Measurements from ENCODE around the gene PRKAR1A. TPM values are rescaled to one million over a fixed set of nuclear protein-coding genes. Genes with fewer than 3 reads are reported as not detected.

The PRKAR1A gene
- total and polyA plus RNA-seq, 2 of the 8 experiments (the other 6 are each of a cell fraction or from before 2014, with no cell fraction given), result 39.3 to 149 TPM

- no peaks in the 10 kb centered on the region for H3K79me1 ChIP-seq (ENCODE audit: low read depth, low read length)
- WGBS, 2 experiments (ENCODE audit: extremely low coverage in 1 of 2, insufficient coverage in 1 of 2, insufficient read length in 1 of 2, insufficient replicate concordance in 2 of 2, low coverage in 1 of 2, low lambda C conversion rate in 2 of 2, missing lambda C conversion rate in 1 of 2), result 82% methylated on average over 3 of the region's 3 CpGs; no CpG with 5 or more reads in 1 of the 2 experiments
- H2BK12ac ChIP-seq (ENCODE audit: low read depth, low read length), result no peak overlapping the region
- H2BK120ac ChIP-seq (replicated peaks; ENCODE audit: low read depth, low read length), result no peak overlapping the region
- peaks cover 7 to 92% (median 52%) of the 10 kb centered on the region in 4 experiments; a peak in 7 of 8 replicates for H3K36me3 ChIP-seq (ENCODE audit: control insufficient read depth in 2 of 4, insufficient read depth in 4 of 4, low read length in 3 of 4)
- no peak overlapping the region for H3K4me3 ChIP-seq (ENCODE audit: extremely low read depth in 1 of 4, insufficient read depth in 2 of 4, low read depth in 3 of 4, low read length in 4 of 4)
- no peak overlapping the region for H4K5ac ChIP-seq (ENCODE audit: insufficient read length, low read depth, low read length)
- H3K18ac ChIP-seq (ENCODE audit: extremely low read depth, low read length), result no peak overlapping the region
- no peak overlapping the region for H2AK5ac ChIP-seq (ENCODE audit: low read depth, low read length)
- no peak overlapping the region for H4K91ac ChIP-seq (replicated peaks; ENCODE audit: insufficient read length, low read length)
- ChIA-PET POLR2A (ENCODE audit: partially characterized antibody) (no interaction called here), CTCF (ENCODE audit: partially characterized antibody) (interaction anchor here (0.5 kb wide), 1 partner anchor 463 kb away, joined by 4 read pairs; no protein-coding TSS in a partner anchor)
- H3K4me1 ChIP-seq (replicated peaks in 1 of 4; ENCODE audit: control insufficient read depth in 3 of 4, insufficient read depth in 4 of 4, low read length in 3 of 4), result peaks cover 0 to 2% (median 0%) of the 10 kb centered on the region in 4 experiments; a peak in 1 of 7 replicates
- H2BK20ac ChIP-seq (ENCODE audit: low read length), result no peak overlapping the region
- no peak overlapping the region for H3K23ac ChIP-seq (ENCODE audit: insufficient read length)
- H3K14ac ChIP-seq (ENCODE audit: insufficient read length), result no peak overlapping the region
- H3K9me3 ChIP-seq (ENCODE audit: insufficient read depth in 2 of 2, low read depth in 1 of 2, low read length in 1 of 2), result no peaks in the 10 kb centered on the region
- no peak overlapping the region for H2BK5ac ChIP-seq (ENCODE audit: low read depth, low read length)
- H4K20me1 ChIP-seq (replicated peaks in 1 of 2; ENCODE audit: control insufficient read depth in 1 of 2, insufficient read depth in 2 of 2, low read length in 2 of 2), result peaks cover 0 to 1% of the 10 kb centered on the region in 2 experiments
- no peak overlapping the region for H3K9ac ChIP-seq (replicated peaks in 1 of 4; ENCODE audit: extremely low read depth in 1 of 4, low read depth in 3 of 4, low read length in 3 of 4)
- H3K27me3 ChIP-seq (replicated peaks in 1 of 4; ENCODE audit: control insufficient read depth in 3 of 4, extremely low read depth in 1 of 4, insufficient read depth in 3 of 4, low read length in 3 of 4), result no peaks in the 10 kb centered on the region
- no peak overlapping the region for H3K4me2 ChIP-seq (ENCODE audit: insufficient read depth in 1 of 2, low read depth in 2 of 2, low read length in 2 of 2)
- H3K23me2 ChIP-seq (ENCODE audit: low read depth, low read length), result no peaks in the 10 kb centered on the region; the same call in 1 of the 2 replicates
- H3K79me2 ChIP-seq (ENCODE audit: control insufficient read depth in 1 of 2, insufficient read depth in 2 of 2, low read length in 2 of 2), result no peaks in the 10 kb centered on the region
- no peak overlapping the region for H3K56ac ChIP-seq (replicated peaks; ENCODE audit: insufficient read length, low read depth, low read length)
- H3K4ac ChIP-seq (replicated peaks; ENCODE audit: insufficient read length, low read depth, low read length), result no peak overlapping the region
- no peak overlapping the region for H4K8ac ChIP-seq (ENCODE audit: extremely low read depth, insufficient read depth, low read length)
- H3K27ac ChIP-seq (ENCODE audit: low read depth, low read length), result no peak overlapping the region
- FAIRE-seq (no peak), DNase-seq (ENCODE audit: low read depth in 1 of 2, low spot score in 2 of 2) (no peak)
- no peak overlapping the region for H2AFZ ChIP-seq (ENCODE audit: low read length)
- no peak overlapping the region for H2BK15ac ChIP-seq (ENCODE audit: low read length)
- TF ChIP-seq CREB1 (IDR thresholded peaks at IDR 0.05) (no peak), MAX (IDR thresholded peaks at IDR 0.05) (no peak), NANOG (IDR thresholded peaks at IDR 0.05; ENCODE audit: insufficient read depth, low read depth, low read length, poor library complexity, severe bottlenecking) (no peak), SIX5 (IDR thresholded peaks at IDR 0.05; ENCODE audit: low read depth, low read length) (no peak), KDM4A (IDR thresholded peaks at IDR 0.05; ENCODE audit: low read depth, low read length, severe bottlenecking) (no peak), E2F6 (IDR thresholded peaks at IDR 0.05) (no peak), EP300 (IDR thresholded peaks at IDR 0.05; ENCODE audit: borderline replicate concordance in 1 of 2, low read depth in 2 of 2, low read length in 2 of 2) (no peak), FOSL1 (IDR thresholded peaks at IDR 0.05; ENCODE audit: insufficient read depth, low read depth, low read length) (no peak), RXRA (IDR thresholded peaks at IDR 0.05; ENCODE audit: insufficient read depth, low read depth, low read length) (no peak), CTCF (IDR thresholded peaks at IDR 0.05; ENCODE audit: control extremely low read depth in 1 of 3, insufficient read depth in 1 of 3, low read depth in 1 of 3, low read length in 3 of 3) (no peak)
Observed at GRCh38 chr17:68526548-68526947, 14.3 kb downstream of the PRKAR1A start.
